Ishikawa (cell line): ENCODE data around the gene TTC39A.

Experiments
- CEBPB ChIP-seq: IDR thresholded peaks from 2 replicates; pipeline ENCODE4 v1.6.1; 2012
- CREB1 ChIP-seq: IDR thresholded peaks from 2 replicates; pipeline ENCODE4 v1.6.1; 2012; ENCODE audit warnings: low read depth
- EGR1 ChIP-seq: IDR thresholded peaks from 2 replicates; pipeline ENCODE4 v1.6.1; 2012
- EP300 ChIP-seq: IDR thresholded peaks from 2 replicates; pipeline ENCODE4 v1.6.1; 2012; ENCODE audit warnings: borderline replicate concordance
- FOXM1 ChIP-seq: IDR thresholded peaks from 2 replicates; pipeline ENCODE4 v1.6.1; 2012; ENCODE audit warnings: low read depth, borderline replicate concordance
- NFIC ChIP-seq: IDR thresholded peaks from 2 replicates; pipeline ENCODE4 v1.6.1; 2012
- RAD21 ChIP-seq: IDR thresholded peaks from 2 replicates; pipeline ENCODE4 v1.6.1; 2012; ENCODE audit warnings: low read depth
- TAF1 ChIP-seq: IDR thresholded peaks from 2 replicates; pipeline ENCODE4 v1.6.1; 2012; ENCODE audit warnings: low read depth, mild to moderate bottlenecking
- TCF12 ChIP-seq: IDR thresholded peaks from 2 replicates; pipeline ENCODE4 v1.6.1; 2012; ENCODE audit warnings: low read depth
- TEAD4 ChIP-seq: IDR thresholded peaks from 2 replicates; pipeline ENCODE4 v1.6.1; 2012
- YY1 ChIP-seq: IDR thresholded peaks from 2 replicates; pipeline ENCODE4 v1.6.1; 2012; ENCODE audit warnings: low read depth
- ZBTB7A ChIP-seq: IDR thresholded peaks from 2 replicates; pipeline ENCODE4 v1.6.1; 2012; ENCODE audit warnings: low read depth
- TF ChIP-seq, protein P1 (sequence below): IDR thresholded peaks from 2 replicates; pipeline ENCODE4 v1.6.1; 2012
- TF ChIP-seq, protein P2 (sequence below): IDR thresholded peaks from 2 replicates; pipeline ENCODE4 v1.6.1; 2012
- TF ChIP-seq, protein P3 (sequence below): IDR thresholded peaks from 2 replicates; pipeline ENCODE4 v1.6.1; 2012; ENCODE audit warnings: low read depth, mild to moderate bottlenecking

TTC39A gene

DNA sequence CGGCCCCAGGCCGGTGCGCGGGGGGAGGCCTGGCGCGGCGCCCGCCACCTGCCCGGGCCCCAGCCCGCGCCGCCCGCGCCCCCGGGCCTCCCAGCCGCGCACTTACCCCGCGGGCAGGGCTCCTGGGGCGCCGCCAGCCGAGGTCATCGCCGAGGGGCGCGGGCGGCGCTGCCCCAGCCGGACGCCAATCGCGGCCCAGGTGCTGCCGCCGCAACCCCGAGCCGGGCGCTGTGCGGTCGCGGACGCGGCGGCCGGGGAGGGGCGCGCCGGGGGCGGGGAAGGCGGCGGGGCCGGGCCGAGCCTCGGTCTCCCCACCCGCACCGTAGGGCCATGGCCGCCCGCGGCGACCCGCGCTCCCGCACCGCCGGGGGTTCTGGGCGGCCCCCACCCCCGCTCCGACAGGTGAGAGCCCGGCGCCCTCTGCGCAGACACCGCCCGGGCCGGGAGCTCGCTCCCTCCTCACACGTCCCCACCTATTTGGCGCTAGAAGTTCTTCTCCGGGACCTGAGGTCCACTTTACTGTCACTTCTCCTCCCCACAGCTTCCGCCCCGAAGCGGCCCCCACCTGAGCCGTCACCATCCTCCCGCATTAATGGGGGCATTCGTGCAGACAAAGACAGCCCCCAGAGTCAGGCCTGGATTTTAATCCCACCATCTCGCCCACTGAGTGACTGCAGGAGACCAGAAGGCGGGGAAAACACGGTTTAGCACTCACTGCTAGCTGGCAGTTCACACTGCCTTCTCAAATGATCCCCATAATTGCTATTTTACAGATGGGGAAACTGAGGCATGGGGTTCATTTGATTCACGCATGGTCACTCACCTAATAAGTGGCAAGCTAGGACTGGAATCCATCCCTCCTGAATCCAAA is at the start of gene TTC39A:
Gene TTC39A (minus strand): TSS at position 232 of the 871 bp plus-strand sequence. CDS start 85 bp downstream, at position 147.
- TF ChIP-seq, protein P1, sequence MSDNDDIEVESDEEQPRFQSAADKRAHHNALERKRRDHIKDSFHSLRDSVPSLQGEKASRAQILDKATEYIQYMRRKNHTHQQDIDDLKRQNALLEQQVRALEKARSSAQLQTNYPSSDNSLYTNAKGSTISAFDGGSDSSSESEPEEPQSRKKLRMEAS: no peak

DNA sequence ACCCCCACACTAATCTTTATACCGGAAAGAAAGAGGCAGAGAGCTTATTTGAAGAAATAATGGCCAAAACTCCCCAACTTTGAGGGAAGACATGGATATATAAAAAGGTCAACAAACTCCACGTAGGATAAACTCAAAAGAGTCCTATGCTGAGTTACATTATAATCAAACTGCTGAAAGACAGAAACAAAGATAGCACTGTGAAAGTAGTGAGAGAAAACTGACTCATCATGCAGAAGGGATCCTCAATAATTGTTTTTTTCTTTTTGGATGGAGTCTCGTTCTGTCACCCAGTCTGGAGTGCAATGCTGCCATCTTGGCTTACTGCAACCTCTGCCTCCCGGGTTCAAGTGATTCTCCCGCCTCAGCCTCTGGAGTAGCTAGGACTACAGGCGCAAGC is 48.5 kb upstream of the TTC39A start:
- TF ChIP-seq, protein P1: no peak
- TF ChIP-seq EP300 (no peak), RAD21 (no peak), TEAD4 (no peak), CREB1 (no peak), TAF1 (no peak), NFIC (no peak)

DNA sequence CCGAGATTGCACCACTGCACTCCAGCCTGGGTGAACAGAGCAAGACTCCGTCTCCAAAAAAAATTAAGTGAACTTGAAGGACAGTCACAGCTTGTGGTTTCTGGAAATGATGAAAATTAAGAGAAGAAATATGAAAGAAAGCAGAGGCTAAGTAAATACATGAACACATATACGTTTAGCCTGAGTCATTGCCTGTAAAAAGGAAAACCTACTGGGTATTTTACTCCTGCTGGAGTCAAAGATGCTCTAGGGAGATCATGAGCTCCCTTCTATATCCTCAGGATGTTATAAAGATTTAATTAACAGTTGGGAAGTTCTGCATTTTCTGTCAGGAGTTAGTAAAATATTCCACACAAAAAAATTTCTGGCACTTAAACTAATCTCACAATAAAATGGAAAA is 43.5 kb upstream of the TTC39A start:
- TF ChIP-seq EP300 (no peak), CREB1 (no peak), RAD21 (no peak), ZBTB7A (no peak), TCF12 (no peak), YY1 (no peak)
- TF ChIP-seq, protein P2, sequence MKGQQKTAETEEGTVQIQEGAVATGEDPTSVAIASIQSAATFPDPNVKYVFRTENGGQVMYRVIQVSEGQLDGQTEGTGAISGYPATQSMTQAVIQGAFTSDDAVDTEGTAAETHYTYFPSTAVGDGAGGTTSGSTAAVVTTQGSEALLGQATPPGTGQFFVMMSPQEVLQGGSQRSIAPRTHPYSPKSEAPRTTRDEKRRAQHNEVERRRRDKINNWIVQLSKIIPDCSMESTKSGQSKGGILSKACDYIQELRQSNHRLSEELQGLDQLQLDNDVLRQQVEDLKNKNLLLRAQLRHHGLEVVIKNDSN: no peak

DNA sequence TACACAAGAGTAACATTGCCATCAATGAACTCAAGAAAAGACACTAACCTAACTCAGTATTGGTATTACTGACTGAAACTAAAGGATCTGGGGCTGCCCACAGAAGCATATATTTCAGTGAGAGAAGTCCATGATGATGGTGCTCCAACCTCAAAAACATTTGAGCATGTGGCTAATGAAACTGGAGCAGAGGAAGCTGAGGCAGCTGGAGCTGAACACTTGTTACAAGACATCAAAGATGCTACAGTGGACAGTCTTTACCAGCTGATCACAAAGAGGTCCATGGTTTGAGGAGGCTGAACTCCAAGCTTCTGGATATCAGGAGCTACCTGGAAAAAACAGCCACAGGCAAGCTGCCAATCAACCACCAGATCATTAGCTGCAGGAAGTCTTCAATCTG is 42.2 kb upstream of the TTC39A start:
- TF ChIP-seq, protein P3, sequence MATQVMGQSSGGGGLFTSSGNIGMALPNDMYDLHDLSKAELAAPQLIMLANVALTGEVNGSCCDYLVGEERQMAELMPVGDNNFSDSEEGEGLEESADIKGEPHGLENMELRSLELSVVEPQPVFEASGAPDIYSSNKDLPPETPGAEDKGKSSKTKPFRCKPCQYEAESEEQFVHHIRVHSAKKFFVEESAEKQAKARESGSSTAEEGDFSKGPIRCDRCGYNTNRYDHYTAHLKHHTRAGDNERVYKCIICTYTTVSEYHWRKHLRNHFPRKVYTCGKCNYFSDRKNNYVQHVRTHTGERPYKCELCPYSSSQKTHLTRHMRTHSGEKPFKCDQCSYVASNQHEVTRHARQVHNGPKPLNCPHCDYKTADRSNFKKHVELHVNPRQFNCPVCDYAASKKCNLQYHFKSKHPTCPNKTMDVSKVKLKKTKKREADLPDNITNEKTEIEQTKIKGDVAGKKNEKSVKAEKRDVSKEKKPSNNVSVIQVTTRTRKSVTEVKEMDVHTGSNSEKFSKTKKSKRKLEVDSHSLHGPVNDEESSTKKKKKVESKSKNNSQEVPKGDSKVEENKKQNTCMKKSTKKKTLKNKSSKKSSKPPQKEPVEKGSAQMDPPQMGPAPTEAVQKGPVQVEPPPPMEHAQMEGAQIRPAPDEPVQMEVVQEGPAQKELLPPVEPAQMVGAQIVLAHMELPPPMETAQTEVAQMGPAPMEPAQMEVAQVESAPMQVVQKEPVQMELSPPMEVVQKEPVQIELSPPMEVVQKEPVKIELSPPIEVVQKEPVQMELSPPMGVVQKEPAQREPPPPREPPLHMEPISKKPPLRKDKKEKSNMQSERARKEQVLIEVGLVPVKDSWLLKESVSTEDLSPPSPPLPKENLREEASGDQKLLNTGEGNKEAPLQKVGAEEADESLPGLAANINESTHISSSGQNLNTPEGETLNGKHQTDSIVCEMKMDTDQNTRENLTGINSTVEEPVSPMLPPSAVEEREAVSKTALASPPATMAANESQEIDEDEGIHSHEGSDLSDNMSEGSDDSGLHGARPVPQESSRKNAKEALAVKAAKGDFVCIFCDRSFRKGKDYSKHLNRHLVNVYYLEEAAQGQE: no peak
- TF ChIP-seq, protein P1: no peak
- TF ChIP-seq RAD21: no peak
- no peak for TF ChIP-seq ZBTB7A
- TF ChIP-seq TEAD4: no peak
- no peak for TF ChIP-seq NFIC
- no peak for TF ChIP-seq TCF12
- TF ChIP-seq, protein P2: no peak
- TF ChIP-seq TAF1: no peak
- no peak for TF ChIP-seq EP300
- no peak for TF ChIP-seq CEBPB
- TF ChIP-seq CREB1: no peak
- TF ChIP-seq EGR1: no peak
- no peak for TF ChIP-seq YY1
- no peak for TF ChIP-seq FOXM1

DNA sequence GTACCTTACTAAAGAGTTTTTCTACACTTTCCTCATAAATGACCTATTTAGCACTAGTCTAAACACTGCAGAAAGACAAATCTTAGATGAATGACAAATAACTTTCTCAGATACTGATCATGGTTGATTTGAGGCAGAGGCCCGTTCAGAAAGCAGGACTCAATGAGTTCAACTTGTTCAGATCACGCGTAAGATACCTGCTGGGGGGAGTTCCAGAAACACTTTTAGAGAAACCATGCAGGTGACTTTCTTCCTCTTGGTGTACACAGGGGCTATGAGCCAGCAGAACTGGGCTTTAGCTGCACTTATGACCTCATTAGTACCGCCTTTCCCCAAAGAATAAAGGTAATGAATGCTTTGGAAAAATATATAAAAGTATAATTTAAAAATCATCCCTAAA is 38.8 kb upstream of the TTC39A start:
- TF ChIP-seq, protein P1: no peak
- TF ChIP-seq EP300 (no peak), CREB1 (no peak), NFIC (no peak), EGR1 (no peak), ZBTB7A (no peak), CEBPB (no peak), RAD21 (no peak), TEAD4 (no peak)

DNA sequence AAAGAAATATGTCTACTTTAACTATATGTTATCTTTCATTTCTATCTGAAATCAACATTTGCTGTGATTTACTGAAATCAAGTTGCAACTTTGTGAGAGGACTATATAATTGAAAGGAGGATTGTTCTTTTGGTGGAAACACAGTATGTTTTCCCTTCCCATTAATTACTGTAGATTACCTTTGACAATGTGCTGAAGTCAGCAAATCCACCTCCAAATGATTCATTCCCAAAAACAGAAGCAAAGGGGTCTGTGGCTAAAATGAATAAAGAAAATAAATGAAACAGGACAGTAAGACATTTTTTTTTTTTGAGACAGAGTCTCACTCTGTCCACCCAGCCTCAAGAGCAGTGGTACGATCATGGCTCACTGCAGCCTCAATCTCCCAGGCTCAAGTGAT is 35.4 kb upstream of the TTC39A start:
- no peak for TF ChIP-seq EGR1
- TF ChIP-seq, protein P2: no peak
- TF ChIP-seq NFIC: no peak
- TF ChIP-seq ZBTB7A: no peak
- no peak for TF ChIP-seq TAF1
- no peak for TF ChIP-seq CEBPB
- no peak for TF ChIP-seq FOXM1
- TF ChIP-seq RAD21: no peak
- TF ChIP-seq, protein P3: no peak
